GM19099 (cell line): Measurements from ENCODE around the gene TDRD15.

Experiments
- POLR2A ChIP-seq: IDR thresholded peaks from 3 replicates; pipeline ENCODE4 v1.6.1; 2011; ENCODE audit warnings: low read depth; ENCODE audit not compliant: insufficient read length; ENCODE audit errors: extremely low read depth

The TDRD15 gene

DNA sequence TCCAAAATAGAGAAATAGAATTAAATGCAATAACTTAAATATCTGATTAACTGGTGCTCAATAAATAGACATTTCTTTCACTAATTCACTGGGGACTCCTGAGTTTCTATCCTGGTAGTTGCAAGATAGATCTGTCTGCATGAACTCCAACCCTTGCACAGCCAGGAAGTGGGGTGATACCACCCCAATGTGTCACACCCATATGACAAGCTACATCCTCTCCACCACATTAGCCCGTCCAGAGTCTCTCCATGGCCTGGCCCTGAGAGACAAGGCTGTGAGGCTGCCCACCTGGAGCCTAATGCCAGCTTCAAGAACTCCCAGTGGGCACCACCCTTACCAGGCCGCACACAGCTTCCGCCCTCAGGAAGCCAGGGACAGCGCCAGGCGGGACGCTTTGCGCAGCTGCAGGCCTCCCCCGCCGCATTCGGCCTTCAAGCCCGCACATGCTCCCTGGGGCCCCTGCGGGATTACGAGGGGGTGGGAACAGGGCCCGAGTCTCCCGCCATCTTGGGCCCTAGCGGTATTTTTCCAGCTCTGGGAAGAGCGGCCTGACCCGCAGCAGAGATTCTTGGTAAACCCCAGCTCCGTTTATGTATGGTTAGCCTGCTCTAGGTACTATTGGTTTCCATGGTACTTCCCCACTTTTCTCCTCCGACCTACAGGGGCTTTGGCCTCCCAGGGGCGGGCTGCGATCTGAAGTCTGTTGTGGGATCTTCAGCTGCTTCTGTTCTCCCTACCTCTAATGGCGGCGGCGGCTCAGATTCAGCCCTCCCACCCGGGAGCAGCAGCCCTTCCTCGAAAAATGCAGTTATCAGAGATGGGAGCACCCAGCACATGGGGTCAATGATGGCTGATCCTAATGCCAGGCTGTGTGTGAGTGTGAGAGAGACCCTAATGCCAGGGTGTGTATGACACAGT lies at the start of gene TDRD15:
Gene TDRD15 (plus strand): TSS at position 496 of the 921 bp plus-strand sequence. CDS start 13,500 bp downstream, outside the sequence.
- no peak for TF ChIP-seq POLR2A

DNA sequence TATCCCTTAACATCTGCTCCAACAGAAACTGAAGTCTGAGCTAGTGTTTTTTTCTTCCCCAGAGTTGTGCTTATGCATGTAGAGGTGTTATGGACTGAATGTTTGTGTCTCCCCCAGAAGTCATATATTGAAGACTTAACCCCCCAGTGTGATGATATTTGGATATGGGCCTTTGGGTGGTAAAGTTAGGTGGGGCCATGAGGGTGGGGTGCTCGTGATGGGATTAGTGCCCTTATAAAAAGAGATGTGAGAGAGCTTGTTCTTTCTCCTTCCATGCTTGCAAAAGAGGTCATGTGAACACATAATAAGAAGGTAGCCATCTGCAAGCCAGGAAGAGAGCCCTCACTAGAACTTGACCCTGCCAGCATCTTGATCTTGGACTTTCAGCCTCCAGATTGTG lies 45.5 kb upstream of the TDRD15 start:
- TF ChIP-seq POLR2A = no peak

DNA sequence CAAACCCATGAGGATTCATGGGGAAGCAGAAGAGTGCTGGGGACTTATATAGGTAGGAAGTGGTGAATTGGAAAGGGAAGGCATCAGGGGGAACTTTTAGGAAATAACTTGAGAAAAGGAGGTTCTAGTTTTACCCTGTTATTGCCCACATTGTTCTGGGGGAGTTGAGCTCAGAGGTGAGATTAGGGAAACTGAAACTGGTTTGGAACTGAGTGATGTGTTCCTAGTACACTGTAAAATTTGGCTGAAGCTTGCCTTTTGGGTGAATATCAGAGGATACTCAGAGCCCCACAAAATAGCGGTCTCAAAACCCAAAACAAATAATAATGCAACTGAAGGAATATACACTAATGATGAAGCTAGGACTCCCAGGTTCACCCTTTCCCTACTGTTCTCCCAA lies 40.3 kb upstream of the TDRD15 start:
- no peak for TF ChIP-seq POLR2A

DNA sequence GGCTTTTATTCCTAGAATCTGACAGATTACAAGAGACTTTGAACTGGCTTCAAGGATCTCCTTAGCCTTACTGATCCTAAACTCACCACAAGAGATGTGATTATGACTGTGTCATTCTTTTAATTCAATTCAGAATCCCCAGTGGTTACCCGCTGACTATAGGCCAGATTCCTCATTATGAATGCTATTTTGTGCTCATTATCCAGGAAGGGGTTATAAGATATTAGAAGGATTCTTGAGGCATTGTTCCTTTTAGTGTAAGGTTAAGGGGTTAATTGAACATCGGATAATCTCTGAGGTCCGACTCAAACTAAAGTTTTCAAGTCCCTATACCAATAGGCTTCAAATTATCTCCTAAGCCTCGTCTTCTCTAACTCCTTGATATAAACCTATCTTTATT lies 39.4 kb upstream of the TDRD15 start:
- no peak for TF ChIP-seq POLR2A

DNA sequence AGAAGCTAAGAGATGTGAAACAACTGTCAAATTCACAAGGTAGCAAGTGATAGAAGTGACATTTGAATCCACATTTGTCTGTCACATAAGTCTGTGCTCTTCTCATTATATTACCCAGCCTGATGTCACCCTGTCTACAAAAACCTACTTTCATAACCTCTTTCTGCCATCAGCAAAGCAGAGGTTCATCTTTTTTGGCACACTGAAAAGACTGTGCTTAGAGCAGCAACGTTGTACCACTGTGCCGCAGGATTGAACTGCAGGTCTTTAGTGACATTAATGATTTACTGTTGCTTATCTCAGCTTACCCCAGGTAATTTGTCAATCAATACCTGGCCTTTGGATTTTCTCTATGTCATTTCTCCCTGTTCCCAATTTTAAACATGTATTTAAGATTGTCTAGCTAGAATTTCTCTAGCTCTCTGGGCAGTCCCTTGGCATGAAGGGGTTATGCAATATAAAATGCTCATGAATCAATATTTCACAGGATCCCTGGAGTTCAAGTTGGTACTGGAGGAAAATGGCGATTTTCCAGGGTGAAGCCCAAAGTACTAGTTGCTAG lies 31.4 kb upstream of the TDRD15 start:
- TF ChIP-seq POLR2A = no peak

DNA sequence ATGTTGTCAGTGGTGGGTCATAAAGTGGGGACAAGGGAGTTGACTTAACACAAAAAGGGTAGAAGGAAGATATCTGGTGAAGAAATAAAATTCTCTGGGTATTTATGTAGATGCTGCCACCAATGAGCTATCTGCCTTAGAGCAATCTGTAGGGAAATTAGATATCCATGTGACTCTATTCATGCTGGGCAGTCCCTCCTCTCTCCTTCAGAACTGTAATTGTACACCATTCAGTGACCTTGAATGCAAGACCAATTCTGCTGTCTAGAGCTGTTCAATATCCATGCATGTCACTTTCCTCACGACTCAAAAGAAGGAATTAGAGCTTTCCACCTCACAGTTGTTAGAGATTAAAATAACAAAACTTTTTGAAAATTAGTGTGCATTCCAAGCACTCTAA lies 28.6 kb upstream of the TDRD15 start:
- no peak for TF ChIP-seq POLR2A

DNA sequence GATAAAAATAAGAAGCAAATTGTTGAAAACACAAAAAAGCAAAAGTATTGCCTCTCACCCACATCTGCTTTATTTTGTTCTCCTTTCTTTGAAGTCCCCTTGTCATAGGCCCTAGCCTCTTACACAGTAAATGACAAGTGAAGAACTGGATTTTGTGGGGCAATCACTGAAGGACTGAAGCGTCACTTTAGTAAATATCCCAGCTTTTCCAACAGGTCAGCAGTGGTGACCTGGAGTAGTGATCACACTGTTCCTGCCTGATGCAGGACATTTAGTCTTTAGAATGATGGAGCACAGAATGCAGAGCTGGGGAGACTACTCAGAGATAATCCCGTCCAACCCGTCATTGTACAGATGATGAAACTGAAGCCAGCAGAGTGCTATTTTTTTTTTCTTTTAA lies 28.1 kb upstream of the TDRD15 start:
- no peak for TF ChIP-seq POLR2A

DNA sequence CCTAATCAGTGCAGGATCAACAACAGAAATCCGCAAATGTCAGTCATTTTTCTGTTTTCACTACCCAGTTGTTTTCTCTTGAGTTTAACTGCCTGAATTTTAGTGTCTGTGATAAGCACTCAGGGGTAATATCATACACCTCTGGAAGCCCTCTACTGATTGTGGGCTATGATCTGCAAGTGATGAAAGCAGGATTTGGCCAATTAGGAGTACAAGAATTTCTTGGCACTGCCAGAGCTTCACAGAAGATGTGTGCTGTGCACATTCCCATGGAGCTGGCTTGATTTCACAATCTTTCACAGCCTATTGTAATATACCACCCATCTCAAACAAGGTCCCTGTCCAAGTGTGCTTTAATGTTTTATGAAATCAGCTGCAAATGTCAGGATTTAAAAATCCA lies 27.3 kb upstream of the TDRD15 start:
- TF ChIP-seq POLR2A = no peak

DNA sequence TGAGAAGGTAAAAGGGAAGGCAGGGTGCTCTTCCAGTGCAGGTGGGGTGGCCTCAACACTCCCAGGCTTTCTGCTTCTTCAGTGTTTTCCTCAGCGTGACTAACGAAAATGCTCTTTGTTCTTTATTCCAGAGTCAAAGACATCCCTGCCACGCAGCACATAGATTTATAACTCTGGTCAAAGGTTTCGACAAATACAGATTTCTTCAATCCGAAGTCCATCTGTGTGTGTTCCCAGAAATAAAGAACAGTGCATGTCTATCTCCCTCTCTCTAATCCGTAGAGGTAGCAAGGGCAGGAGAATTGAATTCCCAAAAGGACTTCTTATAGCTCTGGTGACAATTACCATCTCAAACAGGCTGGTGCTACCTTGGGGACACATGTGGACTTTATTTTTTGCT lies 26.4 kb upstream of the TDRD15 start:
- no peak for TF ChIP-seq POLR2A

DNA sequence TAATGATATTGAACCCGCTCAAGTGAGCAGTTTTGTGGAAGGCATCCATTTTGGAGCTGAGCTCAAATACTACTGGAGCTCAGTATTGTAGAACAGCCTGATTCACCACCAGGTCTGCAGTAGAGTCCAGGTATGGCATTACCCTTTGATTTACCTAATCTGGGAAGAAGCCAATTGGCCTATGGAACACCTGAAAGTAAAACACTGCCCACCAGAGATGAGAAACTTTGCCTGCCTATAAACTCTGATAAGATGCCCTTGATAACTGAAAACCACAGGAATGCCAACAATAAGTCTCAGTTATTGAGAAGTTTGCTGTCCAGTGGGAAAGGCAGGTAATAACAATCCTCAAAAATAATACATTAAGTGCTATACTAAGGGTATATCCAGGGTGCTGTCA lies 25.5 kb upstream of the TDRD15 start:
- TF ChIP-seq POLR2A = no peak

DNA sequence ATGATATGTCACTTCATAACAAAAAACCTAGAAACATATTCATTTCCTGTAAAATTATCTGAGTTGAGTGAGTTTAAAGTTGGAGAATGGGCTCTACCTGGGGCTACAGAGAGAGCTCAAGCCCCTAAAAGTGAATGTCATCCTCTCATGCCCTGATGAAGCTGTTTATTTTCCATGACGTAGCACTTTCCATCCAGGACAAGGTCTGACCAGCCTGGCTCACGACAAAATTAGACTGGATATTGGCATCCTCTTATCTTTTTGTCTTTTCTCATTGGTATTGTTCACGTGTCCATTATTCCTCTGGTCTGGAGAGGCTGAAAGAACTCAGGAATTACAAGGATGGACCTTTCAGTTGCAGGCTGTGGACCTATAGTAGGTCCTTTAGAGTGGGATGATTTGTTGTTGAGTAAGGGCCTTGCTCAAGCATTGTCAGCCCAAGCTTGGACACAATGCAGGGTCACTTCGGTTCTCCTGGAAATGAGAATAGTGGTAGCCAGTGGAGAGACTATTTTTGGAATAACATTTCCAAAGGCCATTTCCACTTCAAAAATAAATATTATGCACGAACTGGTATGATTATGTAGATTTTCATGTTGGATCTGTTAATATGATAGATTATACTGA lies 24.4 kb upstream of the TDRD15 start:
- TF ChIP-seq POLR2A = no peak

DNA sequence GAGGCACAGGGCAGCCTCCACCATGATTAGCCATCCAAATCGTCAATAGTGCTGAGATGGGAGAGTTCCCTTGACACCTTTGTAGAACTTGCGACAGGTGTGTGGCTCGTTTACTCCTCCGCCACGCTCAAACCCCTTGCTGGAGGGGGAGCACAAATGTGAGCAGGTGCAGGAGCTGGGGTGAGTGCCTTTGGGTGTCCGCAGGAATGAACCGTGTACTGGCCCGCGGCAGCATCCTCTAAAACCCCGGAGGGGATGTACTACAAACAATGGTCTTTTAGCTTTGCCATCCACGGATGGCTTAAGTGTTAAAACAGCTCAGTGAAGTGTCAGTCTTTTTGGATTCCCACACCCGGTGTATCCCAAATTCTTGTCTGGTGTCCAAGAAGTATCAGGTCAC lies 21.4 kb upstream of the TDRD15 start:
- no peak for TF ChIP-seq POLR2A

DNA sequence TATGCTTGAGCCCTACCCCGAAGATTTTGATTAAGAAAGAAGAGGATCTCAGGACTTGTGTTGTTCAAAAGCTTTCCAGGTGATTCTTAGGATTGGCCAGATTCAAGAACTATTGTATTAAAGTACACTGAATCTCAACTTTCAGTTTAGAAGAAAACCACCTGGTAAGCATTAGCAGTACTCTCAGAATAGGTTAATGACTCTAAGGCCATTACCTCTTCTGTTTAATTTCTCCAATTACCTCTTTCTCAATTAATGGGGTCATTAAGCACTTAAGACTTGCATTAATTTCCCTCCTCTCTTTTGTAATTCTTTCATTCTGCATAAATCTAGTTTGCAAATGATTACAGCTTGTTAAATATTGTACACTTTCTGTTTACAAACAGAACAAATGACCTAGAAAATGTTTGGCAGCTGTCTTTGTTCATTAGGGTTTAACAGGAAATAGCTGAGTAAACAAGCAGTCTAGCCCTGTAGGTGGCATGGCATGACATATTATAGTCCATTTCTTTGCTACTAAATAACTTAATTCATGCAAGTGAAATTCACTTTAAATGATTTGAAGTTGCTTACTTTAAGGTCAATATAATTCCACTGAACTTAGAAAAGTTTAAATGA lies 20.4 kb upstream of the TDRD15 start:
- no peak for TF ChIP-seq POLR2A

DNA sequence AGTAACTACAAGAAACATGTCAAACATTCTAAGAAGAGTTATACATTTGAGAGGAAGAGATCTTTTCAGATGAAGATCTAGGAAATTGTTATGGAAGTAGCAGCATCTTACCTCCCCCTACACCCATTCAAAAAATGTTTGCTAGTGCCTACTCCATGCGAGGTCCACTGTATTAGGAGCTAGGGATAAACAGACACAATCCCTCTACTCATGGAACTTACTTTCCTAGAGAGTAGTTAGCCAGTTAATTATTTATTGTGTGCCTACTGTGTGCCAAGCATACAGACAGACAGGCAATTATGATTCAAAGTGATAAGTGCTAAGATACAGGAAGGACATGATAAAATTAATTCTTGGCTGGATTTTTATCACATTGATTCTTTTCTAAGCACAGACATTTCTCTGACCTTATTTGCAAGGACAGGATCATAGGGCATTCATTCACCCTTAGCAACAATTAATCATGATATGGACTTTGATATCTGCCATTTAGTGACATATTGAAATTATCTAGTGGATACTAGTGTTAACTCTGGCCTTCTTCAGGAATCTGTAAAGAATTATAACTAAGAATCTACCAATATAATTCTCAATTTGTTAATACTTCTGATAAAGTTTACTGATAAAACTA lies 19.6 kb upstream of the TDRD15 start:
- TF ChIP-seq POLR2A = no peak

DNA sequence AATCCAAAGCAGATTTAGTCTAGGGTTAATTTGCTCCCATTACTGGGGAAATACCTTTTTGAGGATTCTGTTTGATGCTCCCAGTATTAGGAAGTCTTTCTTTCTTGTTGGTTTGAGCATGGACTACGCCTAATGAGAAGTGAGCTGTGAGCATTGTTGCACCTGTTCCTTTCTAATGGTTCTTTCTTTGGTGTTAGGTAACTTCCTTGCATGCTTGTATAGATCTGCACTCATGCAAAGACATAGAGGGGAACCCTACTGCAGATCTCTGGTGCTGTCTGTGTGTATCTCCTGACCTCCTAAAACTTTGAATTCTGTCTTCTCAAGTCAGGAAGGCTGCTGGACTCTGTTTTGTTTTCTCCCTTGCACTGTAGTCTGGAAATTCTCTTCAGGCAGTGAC lies 12.8 kb upstream of the TDRD15 start:
- no peak for TF ChIP-seq POLR2A

DNA sequence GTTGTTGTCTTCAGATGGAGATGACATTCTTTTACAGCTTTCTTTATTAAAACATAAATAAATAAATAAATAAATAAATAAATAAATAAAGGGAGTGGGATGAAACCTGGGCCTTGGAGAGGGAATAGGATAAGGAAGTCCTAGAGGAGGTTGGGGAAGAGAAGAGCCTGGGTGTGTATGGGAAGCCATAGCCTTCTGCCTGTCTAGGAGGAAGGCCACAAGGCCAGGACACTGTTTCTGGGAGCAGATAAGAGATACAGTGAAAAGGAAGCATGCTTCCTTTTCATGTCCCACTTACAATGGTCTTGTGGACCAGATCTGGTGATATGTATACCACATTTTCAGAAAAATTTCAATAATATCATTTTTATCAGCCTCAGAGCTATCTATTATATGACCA lies 6.1 kb upstream of the TDRD15 start:
- no peak for TF ChIP-seq POLR2A
